Measurements from ENCODE around the gene OR9A2.

- TF ChIP-seq POLR2A (IDR thresholded peaks at IDR 0.05): no peak
- no peak for TF ChIP-seq CTCF (IDR thresholded peaks at IDR 0.05)
Observed at GRCh38 chr7:143027683-143028082, 751 bp upstream of the OR9A2 start.
